ENCODE results near the gene RHBDF2.

RHBDF2 gene

GRCh38 chr17:76479515-76480060 lies 21.6 kb downstream of the RHBDF2 start:
- DNase-seq (ENCODE audit: low read depth), result no peak

DNA sequence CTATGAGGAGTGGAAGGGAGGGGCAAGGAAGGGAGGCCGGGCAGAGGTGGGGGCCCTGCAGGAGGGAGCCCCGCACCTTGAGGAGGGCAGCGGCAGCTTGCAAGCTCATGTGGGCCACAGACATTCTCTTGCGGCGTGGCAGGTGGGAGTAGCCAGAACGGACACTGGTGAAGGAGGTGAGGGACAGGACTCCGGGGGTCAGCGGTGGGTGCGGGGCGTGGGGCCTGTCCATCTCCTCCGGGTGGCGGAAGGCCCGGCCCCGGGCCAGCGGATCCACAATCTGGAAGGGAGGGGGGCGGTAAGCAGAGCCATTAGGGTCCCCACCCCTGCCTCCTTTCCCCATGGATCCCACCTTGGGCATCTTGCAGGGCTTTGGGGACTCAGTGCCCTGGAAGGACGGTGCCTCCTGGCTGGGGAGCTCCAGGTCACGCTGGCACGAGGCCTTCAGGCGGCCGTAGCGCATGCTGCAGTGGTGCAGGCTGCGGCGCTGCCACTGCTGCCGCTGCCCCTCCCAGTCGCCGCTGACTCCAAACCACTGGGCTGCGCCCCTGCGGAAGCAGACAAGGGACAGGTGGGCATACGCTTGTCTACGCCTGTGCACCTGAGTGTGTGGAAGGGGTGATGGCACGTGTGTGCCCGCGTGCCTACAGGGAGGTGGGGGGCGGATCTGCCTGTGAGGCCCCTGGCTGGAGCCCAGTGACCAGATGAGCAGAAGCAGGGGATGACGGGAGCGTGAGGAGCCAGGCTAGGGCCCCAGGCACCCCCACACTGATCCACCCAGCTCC lies 22.3 kb downstream of the RHBDF2 start:
- no peak for DNase-seq (ENCODE audit: low read depth)

- no peak for DNase-seq (ENCODE audit: low read depth)
Observed at GRCh38 chr17:76478097-76478496, 23.1 kb downstream of the RHBDF2 start.

DNA sequence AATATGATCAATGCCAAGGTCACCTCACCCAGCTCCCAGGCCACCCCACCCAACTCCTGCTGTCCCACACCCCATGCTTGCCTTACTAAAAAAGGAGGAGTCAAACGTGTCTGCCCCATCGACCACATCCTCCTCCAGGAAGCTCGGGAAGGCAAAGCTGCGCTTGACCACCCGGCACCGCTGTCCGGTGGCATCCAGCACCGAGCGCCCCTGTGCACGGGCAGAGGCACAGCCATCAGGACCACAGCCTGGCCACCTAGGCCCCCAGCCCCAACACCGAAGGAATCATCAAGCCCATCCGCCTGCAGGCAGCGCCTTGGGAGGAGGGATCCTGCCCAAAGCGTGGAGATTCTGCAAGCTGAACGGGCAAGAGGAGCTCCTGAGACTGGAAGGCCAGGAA lies 23.6 kb downstream of the RHBDF2 start:
- no peak for DNase-seq (ENCODE audit: low read depth)

DNA sequence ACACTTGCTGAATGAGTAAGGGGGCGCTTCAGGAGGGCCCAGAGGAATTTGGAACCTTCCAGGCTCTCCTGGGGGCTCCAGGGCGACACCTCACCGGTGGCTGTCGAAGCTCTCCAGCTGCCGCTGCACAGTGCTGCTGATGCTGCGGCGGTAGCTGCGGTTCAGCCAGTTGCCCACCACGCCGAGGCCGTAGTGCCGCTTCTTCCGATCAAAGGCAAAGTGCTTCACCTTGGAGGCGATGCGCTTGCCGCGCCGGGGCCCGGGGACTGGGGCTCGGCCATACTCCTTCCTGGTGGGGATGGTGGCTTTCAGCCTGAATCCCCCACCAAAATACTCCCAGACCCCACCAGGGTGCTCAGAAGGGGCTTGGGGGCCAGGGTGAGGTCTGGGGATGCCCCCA lies 24.5 kb downstream of the RHBDF2 start:
- DNase-seq (ENCODE audit: low read depth), result no peak

GRCh38 chr17:76475302-76475701 lies 25.9 kb downstream of the RHBDF2 start:
- no peak for DNase-seq (ENCODE audit: low read depth)

DNA sequence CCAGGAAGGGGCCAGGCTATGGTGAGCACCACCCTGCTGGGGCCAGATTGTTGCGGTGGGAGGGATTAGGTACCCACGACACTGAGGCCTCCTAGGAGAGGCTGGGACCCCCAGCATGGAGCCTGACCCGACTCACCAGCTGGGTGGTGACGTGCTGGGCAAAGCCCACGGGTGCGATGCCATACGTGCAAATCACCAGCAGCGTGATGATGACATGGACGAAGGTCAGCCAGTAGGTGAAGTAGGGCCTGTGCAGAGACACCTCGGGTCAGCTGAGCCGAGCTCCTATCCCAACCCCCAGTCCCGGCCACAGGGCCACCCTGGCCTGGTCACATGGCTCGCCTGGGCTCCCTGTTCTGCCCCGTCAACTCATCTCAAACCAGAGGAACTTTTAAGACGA lies 26.3 kb downstream of the RHBDF2 start:
- DNase-seq (ENCODE audit: low read depth), result no peak

DNA sequence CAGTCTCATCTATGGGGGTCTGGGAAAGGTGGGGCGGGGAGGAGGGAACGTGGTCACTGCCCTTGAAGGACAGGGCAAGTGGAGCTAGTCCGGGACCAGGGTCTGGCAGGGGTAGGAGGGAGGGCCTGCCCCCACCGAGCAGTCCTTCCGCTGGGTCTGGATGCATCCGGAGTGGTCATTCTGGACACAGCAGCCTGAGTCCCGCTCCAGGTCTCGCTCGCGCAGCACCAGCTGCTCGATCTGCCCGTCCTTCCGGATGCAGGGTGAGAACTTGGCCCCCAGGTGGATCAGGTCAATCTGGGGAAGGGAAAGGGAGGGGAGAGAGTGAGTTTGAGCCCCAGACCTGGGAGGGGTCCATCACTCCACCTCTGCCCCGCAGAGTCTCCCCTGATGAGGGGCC lies 27.0 kb downstream of the RHBDF2 start:
- DNase-seq (ENCODE audit: low read depth), result no peak

DNA sequence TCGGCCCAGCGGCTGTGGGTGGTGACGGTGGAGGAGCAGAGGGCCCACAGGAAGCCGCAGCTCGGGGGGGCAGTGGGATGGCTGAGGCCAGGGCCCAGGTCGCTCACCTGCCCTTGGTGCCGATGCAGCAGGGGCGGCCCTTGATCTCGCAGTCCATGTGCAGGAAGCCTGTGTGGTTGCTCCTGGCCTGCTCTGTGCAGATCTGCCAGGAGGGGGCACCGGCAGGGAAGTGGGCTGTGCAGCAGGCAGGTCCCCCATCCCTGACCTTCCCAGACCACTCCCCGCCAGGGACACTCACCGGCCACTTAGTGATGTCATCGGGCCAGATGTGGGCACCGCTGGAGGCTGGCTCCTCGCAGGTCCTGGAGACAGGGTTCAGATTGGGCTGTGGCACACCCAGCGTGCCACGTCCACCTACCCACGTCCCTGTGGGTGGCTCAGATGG lies 27.7 kb downstream of the RHBDF2 start:
- no peak for DNase-seq (ENCODE audit: low read depth)

DNA sequence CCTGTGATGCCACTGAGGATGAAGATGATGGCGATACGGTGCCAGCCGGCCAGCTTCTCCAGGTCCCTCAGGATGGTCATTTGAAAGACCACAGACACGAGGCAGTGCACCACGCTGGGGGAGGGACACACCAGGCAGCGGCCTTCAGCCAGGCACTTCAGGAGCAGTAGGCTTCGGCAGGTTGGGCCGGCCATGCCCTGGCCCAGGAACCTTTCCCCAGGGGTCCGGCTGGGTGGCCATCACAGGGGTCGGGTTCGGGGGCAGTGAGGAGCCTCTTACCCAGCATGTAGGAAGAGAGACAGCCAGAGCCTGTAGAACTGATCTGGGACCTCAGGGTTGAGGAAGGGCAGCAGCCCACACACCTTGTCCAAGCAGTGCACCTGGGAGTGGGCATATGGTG lies 28.5 kb downstream of the RHBDF2 start:
- DNase-seq (ENCODE audit: low read depth), result no peak

- no peak for DNase-seq (ENCODE audit: low read depth)
Observed at GRCh38 chr17:76472258-76472645, 29.0 kb downstream of the RHBDF2 start.

- DNase-seq (ENCODE audit: low read depth), result no peak
Observed at GRCh38 chr17:76471498-76472257, 29.5 kb downstream of the RHBDF2 start.

DNA sequence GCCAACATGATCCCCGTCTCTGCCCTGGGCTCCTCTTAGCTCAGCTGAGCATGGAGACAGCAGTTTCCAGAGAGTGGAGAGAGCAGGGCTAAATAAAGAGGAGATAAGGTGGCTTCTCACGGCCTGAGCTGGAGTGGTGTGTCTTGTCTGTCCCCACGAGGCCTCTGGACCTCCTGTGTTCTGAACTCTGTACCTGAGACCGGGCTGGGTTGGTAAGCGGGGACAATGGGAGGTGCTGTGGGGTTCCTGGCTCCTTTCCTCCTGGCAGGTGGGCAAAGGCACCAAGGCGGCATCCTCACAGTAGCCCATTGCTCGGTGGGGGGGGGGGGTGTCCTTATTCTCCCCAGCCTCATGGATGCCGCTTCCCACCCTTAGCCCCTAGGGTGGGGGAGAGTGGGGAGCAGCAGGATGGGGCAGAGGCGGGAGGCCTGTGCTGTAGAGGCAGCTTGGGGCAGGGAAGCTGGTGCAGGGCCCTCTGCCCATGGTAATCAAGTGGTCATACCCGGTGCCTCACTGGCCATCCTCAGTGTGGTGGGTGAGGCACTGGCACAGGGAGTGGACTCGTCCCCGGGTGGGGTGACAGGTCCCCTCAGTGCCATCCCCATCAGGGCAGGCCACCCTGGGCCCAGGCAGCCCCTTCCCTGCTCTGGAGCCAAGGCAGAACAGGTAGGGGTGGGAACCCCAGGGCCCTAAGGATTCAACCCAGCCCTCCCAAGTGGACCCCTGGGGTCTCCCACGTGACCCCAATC lies 31.1 kb downstream of the RHBDF2 start:
- DNase-seq (ENCODE audit: low read depth), result no peak

DNA sequence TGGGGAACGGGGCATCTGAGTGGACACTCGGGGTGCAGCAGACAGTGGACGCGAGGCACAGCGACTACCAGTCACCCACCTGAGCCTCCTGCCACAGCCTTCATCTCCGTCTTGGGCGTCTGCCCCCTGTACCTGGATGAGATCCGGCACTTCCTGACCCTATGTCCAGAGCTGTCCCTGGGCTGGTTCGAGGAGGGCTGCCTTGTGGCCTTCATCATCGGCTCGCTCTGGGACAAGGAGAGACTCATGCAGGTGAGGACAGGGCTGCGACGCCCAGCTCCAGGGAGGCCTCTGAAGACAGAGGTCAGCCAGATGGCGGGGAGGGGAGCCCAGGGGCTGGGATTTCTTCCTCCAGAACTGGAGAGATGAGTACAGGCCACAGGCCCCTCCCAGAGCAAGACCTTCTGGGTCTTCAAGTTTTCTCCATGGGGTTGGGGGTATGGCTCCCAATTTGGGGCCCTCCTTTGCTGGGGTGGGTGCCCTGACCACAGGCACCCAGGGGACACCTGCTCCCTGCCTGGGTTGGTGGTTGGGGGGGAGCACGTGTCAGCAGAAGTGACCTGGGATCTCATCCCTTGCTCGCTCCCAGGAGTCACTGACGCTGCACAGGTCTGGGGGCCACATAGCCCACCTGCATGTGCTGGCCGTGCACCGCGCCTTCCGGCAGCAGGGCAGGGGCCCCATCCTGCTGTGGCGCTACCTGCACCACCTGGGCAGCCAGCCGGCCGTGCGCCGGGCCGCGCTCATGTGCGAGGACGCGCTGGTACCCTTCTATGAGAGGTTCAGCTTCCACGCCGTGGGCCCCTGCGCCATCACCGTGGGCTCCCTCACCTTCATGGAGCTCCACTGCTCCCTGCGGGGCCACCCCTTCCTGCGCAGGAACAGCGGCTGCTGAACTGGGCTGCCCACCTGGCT lies 31.9 kb downstream of the RHBDF2 start:
- DNase-seq (ENCODE audit: low read depth), result no peak

DNA sequence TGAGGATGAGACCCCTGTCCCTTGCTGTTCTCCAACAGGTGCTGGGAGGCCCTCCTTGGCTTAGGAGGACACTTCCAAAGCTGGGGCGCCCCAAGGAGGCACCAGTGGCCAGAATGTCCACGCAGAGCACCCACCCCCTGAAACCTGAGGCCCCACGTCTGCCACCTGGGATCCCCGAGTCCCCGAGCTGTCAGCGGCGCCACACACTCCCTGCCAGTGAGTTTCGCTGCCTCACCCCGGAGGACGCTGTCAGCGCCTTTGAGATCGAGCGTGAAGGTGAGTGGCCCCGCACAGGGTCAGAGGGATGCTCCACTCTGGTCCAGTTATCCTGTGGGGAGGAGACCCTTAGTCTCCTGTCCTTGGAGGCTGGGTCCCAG lies 32.6 kb downstream of the RHBDF2 start:
- no peak for DNase-seq (ENCODE audit: low read depth)

DNA sequence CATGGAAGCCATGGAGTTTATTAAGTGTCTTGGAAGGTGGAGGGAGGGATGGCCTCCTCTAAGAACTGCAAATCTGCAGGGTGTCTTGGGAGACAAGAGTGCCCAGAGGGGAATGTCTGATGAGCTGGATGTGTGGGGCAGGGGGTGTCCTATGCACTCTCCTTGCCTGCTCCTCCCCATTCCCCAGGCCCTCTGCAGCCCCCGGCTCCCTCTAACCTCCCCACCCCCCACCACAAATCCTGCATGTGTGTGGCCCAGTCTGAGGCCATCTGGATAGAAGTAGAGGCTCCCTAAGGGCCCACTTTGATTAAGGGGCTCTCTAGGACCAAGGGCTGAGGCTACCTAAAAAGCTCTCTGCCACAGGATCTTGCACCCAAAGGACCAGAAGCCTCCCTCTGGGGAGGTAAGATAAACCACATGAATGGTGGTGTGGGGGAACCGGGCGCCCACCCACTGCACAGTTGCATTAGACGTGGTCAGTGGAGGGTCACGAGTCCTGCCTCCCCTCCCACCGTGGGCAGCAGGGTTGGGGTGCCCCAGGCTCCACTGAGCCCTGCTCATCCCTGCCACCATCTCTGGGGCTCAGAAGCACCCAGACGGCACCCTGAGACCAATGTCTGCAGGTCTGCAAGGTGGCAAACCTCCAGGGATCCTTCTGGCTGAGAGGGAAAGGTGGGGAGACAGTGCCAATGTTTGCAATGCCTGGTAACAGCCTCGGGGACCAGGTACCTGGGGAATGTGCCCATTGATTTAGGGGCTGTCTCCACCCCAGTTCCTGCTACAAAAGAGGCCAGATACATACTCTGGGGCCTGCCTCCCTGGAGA lies 33.2 kb downstream of the RHBDF2 start:
- no peak for DNase-seq (ENCODE audit: low read depth)

GRCh38 chr17:76467366-76467765 lies 33.9 kb downstream of the RHBDF2 start, which contains the start of gene AANAT:
Gene AANAT (plus strand): TSS chr17:76467603. CDS start chr17:76468747, 1,144 bp downstream.
- DNase-seq (ENCODE audit: low read depth), result no peak

- DNase-seq (ENCODE audit: low read depth), result no peak
Observed at GRCh38 chr17:76466775-76467130, 34.5 kb downstream of the RHBDF2 start.

GRCh38 chr17:76462556-76463290 lies 38.5 kb downstream of the RHBDF2 start:
- DNase-seq (ENCODE audit: low read depth), result no peak

Data from T-helper 22 cell (primary cell).